ENCODE measurements around the gene ANO7.

- TF ChIP-seq CTCF (conservative IDR thresholded peaks at IDR 0.05) (no peak), ZFX (IDR thresholded peaks at IDR 0.05) (no peak)
Observed at GRCh38 chr2:241191081-241191480, 2.6 kb downstream of the ANO7 start.

All from C4-2B (cell line).